ENCODE data around the gene FAM200B.

Gene FAM200B

GRCh38 chr4:15704129-15704528 lies 22.5 kb downstream of the FAM200B start:
- Mint-ChIP-seq H3K27me3 (peaks cover 3% of the 10 kb centered on the region), H3K27ac (peak overlapping the region; percentile 74), H3K4me1 (peaks cover 8% of the 10 kb centered on the region), H3K4me3 (peak overlapping the region; percentile 93), H3K36me3 (no peaks in the 10 kb centered on the region), H3K9me3 (no peaks in the 10 kb centered on the region)

DNA sequence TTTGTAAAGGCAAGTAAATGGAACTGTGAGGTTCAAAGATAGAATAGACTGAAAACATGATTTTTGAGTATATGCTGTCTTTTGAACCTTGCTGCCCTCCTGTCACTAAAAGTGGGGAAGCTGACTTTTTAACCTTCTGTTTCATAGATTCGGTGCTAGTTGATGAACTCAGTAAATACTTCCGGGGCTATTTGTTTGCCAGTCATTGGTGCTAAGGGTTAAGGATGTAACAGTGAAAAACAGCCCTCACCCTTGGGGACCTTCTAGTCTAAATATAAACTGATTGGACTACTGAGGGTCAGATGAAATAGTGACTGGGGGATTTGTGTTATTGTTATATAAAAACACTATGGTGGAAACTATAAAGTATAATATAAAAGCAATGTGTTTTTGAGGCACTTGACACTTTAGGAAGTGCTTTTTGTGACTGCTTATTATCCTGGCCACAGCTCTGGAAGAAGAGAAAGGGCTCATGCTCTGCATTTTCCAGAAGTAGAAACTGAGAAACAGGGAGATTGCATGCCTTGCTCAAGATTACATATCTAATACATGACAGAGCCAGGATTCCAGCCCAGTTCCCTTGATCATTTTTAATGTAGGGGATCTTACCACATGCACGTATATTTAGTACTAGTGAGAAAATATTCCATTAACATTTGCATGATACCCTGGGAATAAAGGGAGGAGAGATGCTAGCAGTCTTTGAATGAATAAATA lies 25.2 kb downstream of the FAM200B start:
- no peak overlapping the region for H3K27ac Mint-ChIP-seq

GRCh38 chr4:15707363-15707715 lies 25.7 kb downstream of the FAM200B start:
- Mint-ChIP-seq H3K27me3 (no peaks in the 10 kb centered on the region), H3K36me3 (no peaks in the 10 kb centered on the region), H3K4me3 (no peak overlapping the region), H3K27ac (no peak overlapping the region), H3K9me3 (no peaks in the 10 kb centered on the region), H3K4me1 (peaks cover 8% of the 10 kb centered on the region)

More for the DNA sequence above, 25.2 kb downstream of the FAM200B start:
- Mint-ChIP-seq H3K27me3 (no peaks in the 10 kb centered on the region), H3K4me3 (no peak overlapping the region), H3K36me3 (no peaks in the 10 kb centered on the region), H3K4me1 (peaks cover 8% of the 10 kb centered on the region), H3K9me3 (no peaks in the 10 kb centered on the region)

DNA sequence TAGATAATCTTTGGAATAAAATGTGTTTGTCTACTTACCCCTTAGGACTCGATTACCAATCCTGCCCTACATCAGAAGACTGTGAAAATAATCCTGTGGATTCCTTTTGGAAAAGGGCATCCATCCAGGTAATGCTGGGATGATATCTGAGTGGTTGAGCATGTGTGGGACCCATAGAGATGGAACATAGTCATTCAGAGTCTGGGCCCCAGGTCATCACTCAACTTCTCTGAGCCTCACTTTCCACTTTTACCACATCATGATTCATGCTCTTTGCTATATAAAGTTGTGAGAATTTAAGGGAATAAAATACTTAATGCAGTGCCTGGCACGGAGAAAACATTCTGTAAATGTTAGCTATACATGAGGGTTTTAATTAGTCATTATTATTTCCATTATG lies 30.1 kb downstream of the FAM200B start:
- H3K4me1 Mint-ChIP-seq: no peaks in the 10 kb centered on the region
- H3K27me3 Mint-ChIP-seq: no peaks in the 10 kb centered on the region
- H3K4me3 Mint-ChIP-seq: no peak overlapping the region
- no peaks in the 10 kb centered on the region for H3K36me3 Mint-ChIP-seq
- no peaks in the 10 kb centered on the region for H3K9me3 Mint-ChIP-seq
- H3K27ac Mint-ChIP-seq: no peak overlapping the region

DNA sequence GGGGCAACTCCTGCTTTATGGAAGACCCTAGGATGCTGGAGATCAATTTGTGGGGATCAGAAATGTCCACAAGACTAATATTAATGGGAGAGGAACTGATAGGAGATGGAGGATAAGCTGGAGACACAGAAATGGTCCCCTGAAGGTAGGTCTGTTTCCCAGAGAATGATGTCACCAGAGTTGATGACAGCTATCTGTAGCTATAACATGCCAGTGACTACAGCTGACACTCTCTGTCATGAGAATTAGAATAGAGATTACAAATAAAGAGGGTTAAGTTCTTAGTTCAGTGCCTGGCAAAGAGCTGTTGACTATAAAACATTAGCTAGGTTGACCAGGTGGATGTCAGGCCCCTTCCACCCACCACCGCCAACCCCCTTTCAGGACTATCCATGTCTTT lies 30.6 kb downstream of the FAM200B start:
- Mint-ChIP-seq H3K27me3 (no peaks in the 10 kb centered on the region), H3K4me3 (no peak overlapping the region), H3K9me3 (no peaks in the 10 kb centered on the region), H3K27ac (no peak overlapping the region), H3K36me3 (no peaks in the 10 kb centered on the region), H3K4me1 (no peaks in the 10 kb centered on the region)

- Mint-ChIP-seq H3K36me3 (no peaks in the 10 kb centered on the region), H3K4me3 (no peak overlapping the region), H3K27ac (no peak overlapping the region), H3K9me3 (no peaks in the 10 kb centered on the region), H3K4me1 (no peaks in the 10 kb centered on the region), H3K27me3 (no peaks in the 10 kb centered on the region)
These were observed 32.5 kb downstream of the FAM200B start for GRCh38 chr4:15714141-15714540.

DNA sequence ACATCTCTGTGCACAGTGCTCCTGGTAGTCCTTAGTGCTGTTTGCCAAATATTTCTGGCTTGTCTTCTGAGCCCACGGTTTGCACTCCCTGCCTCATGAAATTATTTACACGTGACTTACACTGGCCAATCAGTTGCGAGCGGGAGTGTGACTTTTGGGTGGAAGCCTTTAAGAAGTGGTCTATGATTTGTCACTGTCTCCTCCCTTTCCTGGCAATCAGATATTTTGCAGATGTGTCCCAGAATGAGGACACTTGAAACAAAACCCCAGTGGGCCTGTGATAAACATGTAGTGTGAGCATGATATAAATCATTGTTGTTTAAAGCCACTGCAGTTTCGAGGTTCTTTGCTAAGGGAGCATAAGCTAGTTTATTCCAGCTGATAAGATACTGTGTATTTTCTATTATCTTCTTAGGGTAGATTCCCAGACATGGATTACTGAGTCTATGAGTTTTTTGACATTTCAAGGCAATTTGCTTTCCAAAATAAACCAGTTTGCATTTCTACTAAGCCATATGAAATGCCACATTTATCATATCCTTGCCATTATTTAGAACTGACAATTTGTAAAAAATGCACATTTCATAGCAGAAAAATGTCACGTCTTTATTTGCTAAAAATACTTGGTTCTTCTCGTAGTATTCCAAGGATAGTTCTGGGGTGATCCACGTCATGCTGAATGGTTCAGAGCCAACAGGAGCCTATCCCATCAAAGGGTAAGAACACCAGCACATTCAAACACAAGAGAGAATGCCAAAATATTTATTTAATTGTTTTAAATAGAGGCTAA lies 33.2 kb downstream of the FAM200B start:
- Mint-ChIP-seq H3K4me1 (no peaks in the 10 kb centered on the region), H3K36me3 (no peaks in the 10 kb centered on the region), H3K27ac (no peak overlapping the region)

GRCh38 chr4:15716115-15716514 lies 34.5 kb downstream of the FAM200B start:
- Mint-ChIP-seq H3K4me3 (no peak overlapping the region), H3K27me3 (no peaks in the 10 kb centered on the region), H3K27ac (no peak overlapping the region), H3K36me3 (no peaks in the 10 kb centered on the region), H3K9me3 (no peaks in the 10 kb centered on the region), H3K4me1 (no peaks in the 10 kb centered on the region)

More for the DNA sequence above, 33.2 kb downstream of the FAM200B start:
- no peak overlapping the region for H3K4me3 Mint-ChIP-seq
- H3K9me3 Mint-ChIP-seq: no peaks in the 10 kb centered on the region
- H3K27me3 Mint-ChIP-seq: no peaks in the 10 kb centered on the region

DNA sequence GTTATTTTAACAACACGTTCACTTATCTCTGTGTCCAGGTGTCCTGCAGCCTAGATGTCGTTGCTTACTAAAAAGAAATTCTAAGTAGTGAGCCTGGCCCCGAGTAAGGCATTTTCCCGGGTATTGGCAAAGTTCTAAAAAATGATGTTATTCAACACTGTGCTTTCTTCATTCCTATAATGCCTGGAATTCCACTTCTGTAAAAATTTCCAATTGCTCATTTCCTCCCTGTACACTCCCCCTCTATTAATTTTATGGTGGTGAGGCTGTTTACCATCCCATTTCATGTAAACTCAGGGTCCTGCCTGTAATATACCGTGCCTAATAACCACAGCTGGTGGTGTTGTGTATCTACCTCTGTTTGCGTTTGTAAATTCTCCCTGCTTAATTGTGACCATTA lies 35.5 kb downstream of the FAM200B start:
- H3K27ac Mint-ChIP-seq: no peak overlapping the region
- no peaks in the 10 kb centered on the region for H3K4me1 Mint-ChIP-seq
- no peak overlapping the region for H3K4me3 Mint-ChIP-seq
- H3K9me3 Mint-ChIP-seq: no peaks in the 10 kb centered on the region
- no peaks in the 10 kb centered on the region for H3K36me3 Mint-ChIP-seq
- H3K27me3 Mint-ChIP-seq: no peaks in the 10 kb centered on the region

GRCh38 chr4:15717657-15718416 lies 36.2 kb downstream of the FAM200B start:
- no peaks in the 10 kb centered on the region for H3K9me3 Mint-ChIP-seq
- no peak overlapping the region for H3K27ac Mint-ChIP-seq
- H3K4me3 Mint-ChIP-seq: no peak overlapping the region
- no peaks in the 10 kb centered on the region for H3K27me3 Mint-ChIP-seq
- no peaks in the 10 kb centered on the region for H3K36me3 Mint-ChIP-seq
- no peaks in the 10 kb centered on the region for H3K4me1 Mint-ChIP-seq

DNA sequence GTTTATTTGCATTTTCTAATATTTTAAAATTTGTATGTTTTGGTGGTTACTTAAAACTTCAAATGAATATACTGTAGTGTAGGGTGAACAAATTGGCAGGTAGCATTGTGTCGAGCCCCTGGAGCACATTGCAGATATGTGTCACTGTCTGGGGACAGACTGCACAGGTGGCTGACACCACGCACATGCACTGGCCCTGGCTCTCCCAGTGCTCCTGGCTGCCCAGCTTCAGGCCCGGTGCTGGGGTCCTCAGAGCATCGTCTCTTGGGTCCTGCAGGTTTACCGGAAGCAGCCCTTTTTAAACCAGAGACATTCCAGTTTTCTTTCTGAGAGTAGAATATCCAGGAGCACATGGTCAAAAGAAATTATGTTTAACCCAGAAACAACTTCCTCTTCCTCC lies 36.8 kb downstream of the FAM200B start:
- Mint-ChIP-seq H3K36me3 (no peaks in the 10 kb centered on the region), H3K27ac (no peak overlapping the region), H3K27me3 (no peaks in the 10 kb centered on the region), H3K4me1 (no peaks in the 10 kb centered on the region), H3K9me3 (no peaks in the 10 kb centered on the region), H3K4me3 (no peak overlapping the region)

DNA sequence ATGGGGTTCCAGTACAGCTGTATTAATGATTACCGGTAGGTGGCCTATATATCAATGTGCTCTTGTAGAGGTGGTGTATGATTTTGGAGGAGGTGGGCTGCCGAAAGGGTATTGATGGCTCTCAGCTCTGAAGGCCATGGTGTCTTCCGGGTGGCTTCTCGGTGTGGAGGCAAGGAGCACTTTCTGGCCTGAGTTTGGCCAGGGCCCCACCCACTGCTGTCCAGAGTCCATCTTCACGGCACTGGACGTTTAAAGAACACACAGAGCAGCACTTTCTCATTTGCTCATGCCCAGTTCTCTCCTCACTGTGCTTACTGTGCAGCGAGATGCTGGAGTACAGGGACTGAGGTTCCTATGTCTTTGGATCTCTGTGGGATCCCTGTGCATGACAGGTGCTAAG lies 37.3 kb downstream of the FAM200B start:
- H3K9me3 Mint-ChIP-seq: no peaks in the 10 kb centered on the region

DNA sequence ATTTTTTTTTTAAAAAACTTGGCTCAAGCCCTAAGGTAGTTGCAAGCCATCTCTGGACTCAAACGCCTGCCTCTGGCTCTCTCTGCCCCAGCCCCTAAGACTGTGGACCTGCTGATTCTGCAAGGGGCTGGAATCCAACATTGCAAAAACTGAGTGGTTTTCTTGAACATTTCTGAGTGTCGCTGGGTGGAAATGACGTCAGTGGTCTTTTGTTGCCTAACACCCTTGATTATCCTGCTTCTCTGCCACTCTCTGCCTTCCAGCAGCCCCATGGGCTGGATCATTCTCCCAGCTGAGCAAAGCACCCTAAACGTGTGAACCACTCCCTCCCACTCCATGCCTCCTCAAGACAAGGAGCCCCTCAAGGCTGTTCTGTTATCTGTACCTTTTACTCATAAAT lies 37.9 kb downstream of the FAM200B start:
- no peaks in the 10 kb centered on the region for H3K27me3 Mint-ChIP-seq
- no peaks in the 10 kb centered on the region for H3K9me3 Mint-ChIP-seq
- H3K4me3 Mint-ChIP-seq: no peak overlapping the region
- H3K4me1 Mint-ChIP-seq: no peaks in the 10 kb centered on the region
- H3K27ac Mint-ChIP-seq: no peak overlapping the region
- H3K36me3 Mint-ChIP-seq: no peaks in the 10 kb centered on the region

More for the DNA sequence above, 37.3 kb downstream of the FAM200B start:
- Mint-ChIP-seq H3K27me3 (no peaks in the 10 kb centered on the region), H3K4me1 (no peaks in the 10 kb centered on the region), H3K4me3 (no peak overlapping the region), H3K27ac (no peak overlapping the region), H3K36me3 (no peaks in the 10 kb centered on the region)

- no peaks in the 10 kb centered on the region for H3K9me3 Mint-ChIP-seq
- no peaks in the 10 kb centered on the region for H3K36me3 Mint-ChIP-seq
- no peak overlapping the region for H3K27ac Mint-ChIP-seq
- no peaks in the 10 kb centered on the region for H3K27me3 Mint-ChIP-seq
- no peaks in the 10 kb centered on the region for H3K4me1 Mint-ChIP-seq
- no peak overlapping the region for H3K4me3 Mint-ChIP-seq
These were observed 39.2 kb downstream of the FAM200B start for GRCh38 chr4:15720851-15721250.

GRCh38 chr4:15725608-15726007 lies 44.0 kb downstream of the FAM200B start:
- Mint-ChIP-seq H3K9me3 (no peaks in the 10 kb centered on the region), H3K27ac (no peak overlapping the region), H3K4me3 (no peak overlapping the region), H3K4me1 (no peaks in the 10 kb centered on the region), H3K27me3 (no peaks in the 10 kb centered on the region), H3K36me3 (no peaks in the 10 kb centered on the region)
